ENCODE results near the gene NCK1. TPM values are rescaled to one million over a fixed set of nuclear protein-coding genes. Genes with fewer than 3 reads are reported as not detected.

The NCK1 gene
- total RNA-seq, 4 donors from 2014 or later, result 48.4 to 85.3 (median 60.2) TPM

DNA sequence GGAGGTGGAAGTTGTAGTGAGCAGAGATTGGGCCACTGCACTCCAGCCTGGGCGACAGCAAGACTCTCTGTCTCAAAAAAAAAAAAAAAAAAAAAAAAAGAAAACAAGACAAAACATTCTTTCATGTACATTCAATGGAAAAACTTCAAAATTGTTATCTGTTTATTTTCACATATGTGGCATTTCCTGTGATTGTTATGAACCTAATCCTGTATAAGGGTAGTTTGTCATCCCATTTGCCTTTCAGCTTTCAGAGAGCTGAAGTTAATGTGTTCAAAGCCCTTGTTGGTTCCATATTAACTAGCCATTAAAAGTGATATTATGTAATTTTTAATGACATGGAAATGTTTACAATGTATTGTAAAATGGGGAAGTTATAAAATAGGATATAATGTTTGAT lies 17.3 kb upstream of the NCK1 start:
- no peaks in the 10 kb centered on the region for H3K36me3 ChIP-seq
- intact Hi-C loops (cut with DNase I; ENCODE audit: low total_unique reads), result no loop called here

DNA sequence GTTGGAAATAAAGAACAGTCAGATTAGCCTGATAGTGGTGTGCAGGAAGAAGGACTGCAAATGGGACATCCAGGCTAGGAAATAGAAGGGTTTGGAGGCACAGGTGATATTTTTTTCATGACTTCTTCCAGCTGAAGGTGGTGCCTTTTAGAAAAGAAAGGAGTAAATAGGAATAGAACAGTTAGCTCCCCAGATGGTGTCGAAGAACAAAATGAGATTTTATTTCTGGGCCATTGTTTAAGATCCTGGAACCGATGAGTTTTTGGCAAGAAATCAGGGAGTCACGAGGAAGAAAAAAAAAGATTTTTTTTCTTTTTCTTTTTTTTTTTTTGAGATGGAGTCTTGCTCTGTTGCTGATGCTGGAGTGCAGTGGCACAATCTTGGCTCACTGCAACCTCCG lies 9.8 kb upstream of the NCK1 start:
- H3K27ac ChIP-seq, result no peak overlapping the region
- no peaks in the 10 kb centered on the region for H3K36me3 ChIP-seq
- no peaks in the 10 kb centered on the region for H3K27me3 ChIP-seq
- no peak for TF ChIP-seq POLR2A (IDR thresholded peaks at IDR 0.05)
- TF ChIP-seq, protein P1, sequence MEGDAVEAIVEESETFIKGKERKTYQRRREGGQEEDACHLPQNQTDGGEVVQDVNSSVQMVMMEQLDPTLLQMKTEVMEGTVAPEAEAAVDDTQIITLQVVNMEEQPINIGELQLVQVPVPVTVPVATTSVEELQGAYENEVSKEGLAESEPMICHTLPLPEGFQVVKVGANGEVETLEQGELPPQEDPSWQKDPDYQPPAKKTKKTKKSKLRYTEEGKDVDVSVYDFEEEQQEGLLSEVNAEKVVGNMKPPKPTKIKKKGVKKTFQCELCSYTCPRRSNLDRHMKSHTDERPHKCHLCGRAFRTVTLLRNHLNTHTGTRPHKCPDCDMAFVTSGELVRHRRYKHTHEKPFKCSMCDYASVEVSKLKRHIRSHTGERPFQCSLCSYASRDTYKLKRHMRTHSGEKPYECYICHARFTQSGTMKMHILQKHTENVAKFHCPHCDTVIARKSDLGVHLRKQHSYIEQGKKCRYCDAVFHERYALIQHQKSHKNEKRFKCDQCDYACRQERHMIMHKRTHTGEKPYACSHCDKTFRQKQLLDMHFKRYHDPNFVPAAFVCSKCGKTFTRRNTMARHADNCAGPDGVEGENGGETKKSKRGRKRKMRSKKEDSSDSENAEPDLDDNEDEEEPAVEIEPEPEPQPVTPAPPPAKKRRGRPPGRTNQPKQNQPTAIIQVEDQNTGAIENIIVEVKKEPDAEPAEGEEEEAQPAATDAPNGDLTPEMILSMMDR (IDR thresholded peaks at IDR 0.05), result no peak
- no peaks in the 10 kb centered on the region for H3K9me3 ChIP-seq
- no peaks in the 10 kb centered on the region for H3K4me1 ChIP-seq
- intact Hi-C loops (cut with DNase I; ENCODE audit: low total_unique reads), result no loop called here
- no peak for DNase-seq
- H3K4me3 ChIP-seq, result no peak overlapping the region

More for the DNA sequence above, 17.3 kb upstream of the NCK1 start:
- no peak for DNase-seq
- TF ChIP-seq, protein P1 (IDR thresholded peaks at IDR 0.05), result no peak
- TF ChIP-seq POLR2A (IDR thresholded peaks at IDR 0.05), result no peak
- Histone ChIP-seq H3K9me3 (no peaks in the 10 kb centered on the region), H3K4me1 (no peaks in the 10 kb centered on the region), H3K27ac (no peak overlapping the region), H3K27me3 (no peaks in the 10 kb centered on the region), H3K4me3 (no peak overlapping the region)

DNA sequence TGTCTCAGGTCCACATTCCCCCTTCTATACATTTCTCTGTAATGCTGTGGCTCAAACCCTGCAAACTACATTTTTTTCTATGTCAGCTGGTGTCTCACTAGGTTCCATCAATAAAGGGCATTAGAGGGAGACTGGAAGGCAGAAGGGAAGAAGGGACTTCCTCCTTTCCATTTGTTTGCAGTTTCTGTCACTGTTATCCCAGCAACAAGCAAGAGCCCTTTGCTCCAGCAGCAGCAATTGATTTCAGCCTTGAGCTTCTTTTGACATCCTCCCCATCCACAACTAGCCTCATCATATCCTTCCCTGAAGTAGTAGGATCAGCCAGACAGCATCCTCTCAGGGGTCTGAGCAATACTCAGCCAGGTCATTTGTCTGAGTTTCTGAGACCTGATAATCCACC lies 5.3 kb upstream of the NCK1 start:
- Histone ChIP-seq H3K27ac (no peak overlapping the region), H3K36me3 (no peaks in the 10 kb centered on the region), H3K27me3 (no peaks in the 10 kb centered on the region), H3K4me3 (no peak overlapping the region), H3K4me1 (no peaks in the 10 kb centered on the region), H3K9me3 (no peaks in the 10 kb centered on the region)
- TF ChIP-seq POLR2A (IDR thresholded peaks at IDR 0.05), result no peak
- TF ChIP-seq, protein P1 (IDR thresholded peaks at IDR 0.05), result no peak
- no peak for DNase-seq
- intact Hi-C loops (cut with DNase I; ENCODE audit: low total_unique reads), result no loop called here

DNA sequence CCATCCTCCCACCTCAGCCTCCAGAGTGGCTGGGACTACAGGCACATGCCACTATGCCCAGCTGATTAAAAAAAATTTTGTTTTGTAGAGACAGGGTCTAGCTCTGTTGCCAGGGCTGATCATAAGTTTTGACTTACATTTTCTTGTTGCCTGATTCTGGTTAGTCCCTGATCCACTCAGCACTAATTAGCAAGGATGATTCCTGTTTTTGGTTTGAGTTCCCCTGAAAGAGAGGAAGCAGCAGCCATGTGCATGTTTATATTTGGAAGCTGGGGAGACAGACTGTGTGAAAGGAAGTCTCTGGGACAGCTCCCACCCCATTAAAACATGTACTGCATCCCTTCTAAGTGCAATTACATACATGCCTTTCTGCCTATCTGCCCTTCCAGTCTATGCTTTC lies 3.6 kb upstream of the NCK1 start:
- H3K27me3 ChIP-seq, result no peaks in the 10 kb centered on the region
- no peak overlapping the region for H3K4me3 ChIP-seq
- no peaks in the 10 kb centered on the region for H3K9me3 ChIP-seq
- DNase-seq, result no peak
- H3K4me1 ChIP-seq, result no peaks in the 10 kb centered on the region
- H3K27ac ChIP-seq, result no peak overlapping the region
- no peaks in the 10 kb centered on the region for H3K36me3 ChIP-seq
- intact Hi-C loops (cut with DNase I; ENCODE audit: low total_unique reads), result no loop called here
- TF ChIP-seq, protein P1 (IDR thresholded peaks at IDR 0.05), result no peak
- TF ChIP-seq POLR2A (IDR thresholded peaks at IDR 0.05), result no peak

DNA sequence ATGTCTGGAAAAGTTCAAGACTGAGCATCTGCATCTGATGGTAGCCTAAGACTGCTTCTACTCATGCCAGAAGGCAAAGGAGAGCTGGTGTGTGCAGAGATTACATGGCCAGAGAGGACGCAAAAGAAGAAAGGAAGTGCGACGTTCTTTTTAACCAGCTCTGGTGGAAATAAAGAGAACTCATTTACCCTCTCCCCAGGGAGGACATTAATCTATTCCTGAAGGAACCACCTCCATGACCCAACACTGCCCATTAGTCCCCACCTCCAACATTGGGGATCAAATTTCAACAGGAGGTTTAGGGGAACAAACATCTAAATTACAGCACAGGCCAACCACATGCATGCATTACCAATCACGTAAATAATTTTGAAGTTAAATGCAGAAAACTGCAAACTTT lies 1.5 kb upstream of the NCK1 start:
- H3K36me3 ChIP-seq, result no peaks in the 10 kb centered on the region
- intact Hi-C loops (cut with DNase I; ENCODE audit: low total_unique reads), result no loop called here

More for the DNA sequence above, 1.5 kb upstream of the NCK1 start:
- Histone ChIP-seq H3K4me1 (no peaks in the 10 kb centered on the region), H3K9me3 (no peaks in the 10 kb centered on the region), H3K4me3 (peak overlapping the region in 1 of 2 donors; percentile 73), H3K27ac (no peak overlapping the region), H3K27me3 (no peaks in the 10 kb centered on the region)
- TF ChIP-seq POLR2A (IDR thresholded peaks at IDR 0.05), result no peak
- TF ChIP-seq, protein P1 (IDR thresholded peaks at IDR 0.05), result no peak
- no peak for DNase-seq

All from uterus (tissue), 4 donors.